ENCODE results near the gene LYPD5. TPM values are rescaled to one million over a fixed set of nuclear protein-coding genes. Genes with fewer than 3 reads are reported as not detected.

Gene LYPD5
- total and polyA plus RNA-seq, 7 donors = 0.22 to 0.79 (median 0.27) TPM

DNA sequence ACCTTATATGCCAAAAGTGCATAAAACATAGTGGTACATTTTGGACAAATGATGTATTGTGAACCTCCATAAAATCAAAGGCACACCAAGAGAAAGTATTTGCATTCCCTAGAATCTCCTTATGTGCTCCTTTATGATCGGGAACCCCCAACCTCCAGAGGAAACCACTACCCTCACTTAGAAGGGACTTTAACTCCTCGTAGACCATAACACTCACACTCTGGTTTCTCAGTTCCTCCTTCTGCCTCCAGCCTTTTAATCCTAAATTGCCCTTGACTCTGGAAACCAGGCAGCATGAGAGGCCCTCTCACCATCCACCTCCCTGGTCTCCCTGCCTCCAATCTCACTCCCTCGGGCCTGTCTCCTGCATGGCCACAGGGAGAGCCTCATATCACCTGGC lies 11.7 kb downstream of the LYPD5 start:
- H3K4me1 ChIP-seq = no peaks in the 10 kb centered on the region
- ATAC-seq = no peak
- 24 to 37% (median 34%) methylated on average over 3 of the region's 3 CpGs for WGBS, 3 donors

DNA sequence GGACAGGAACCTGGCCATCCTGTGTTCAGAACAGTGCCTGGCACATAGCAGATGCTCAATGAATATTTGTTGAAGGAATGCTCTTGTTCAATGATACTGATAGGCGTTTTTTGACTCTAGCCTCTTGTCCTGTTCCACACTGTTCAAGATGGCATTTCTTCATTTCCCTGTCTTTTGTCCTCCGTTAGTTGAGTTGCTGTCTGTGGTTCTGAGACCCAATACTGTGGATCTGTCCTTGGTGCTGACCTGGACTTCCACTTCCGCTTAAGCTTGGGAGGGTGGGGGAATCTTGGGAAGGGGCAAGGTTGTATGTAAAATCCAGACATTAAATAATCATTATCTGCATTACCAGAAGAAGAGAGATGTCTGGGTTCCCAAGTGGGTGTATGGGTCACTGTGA lies 13.2 kb downstream of the LYPD5 start:
- 5 to 7% (median 5%) methylated on average over 3 of the region's 3 CpGs for WGBS, 3 donors
- no peak for ATAC-seq
- Histone ChIP-seq H3K27ac (no peak overlapping the region), H3K9me3 (no peaks in the 10 kb centered on the region), H3K27me3 (ENCODE audit: insufficient read depth in 3 of 3, low read length in 2 of 3) (no peaks in the 10 kb centered on the region), H3K4me1 (no peaks in the 10 kb centered on the region), H3K36me3 (ENCODE audit: insufficient read depth in 1 of 2, low read depth in 1 of 2) (no peaks in the 10 kb centered on the region), H3K4me3 (no peak overlapping the region)
- intact Hi-C loops (cut with DNase I) = no loop called here
- TF ChIP-seq, protein P1, sequence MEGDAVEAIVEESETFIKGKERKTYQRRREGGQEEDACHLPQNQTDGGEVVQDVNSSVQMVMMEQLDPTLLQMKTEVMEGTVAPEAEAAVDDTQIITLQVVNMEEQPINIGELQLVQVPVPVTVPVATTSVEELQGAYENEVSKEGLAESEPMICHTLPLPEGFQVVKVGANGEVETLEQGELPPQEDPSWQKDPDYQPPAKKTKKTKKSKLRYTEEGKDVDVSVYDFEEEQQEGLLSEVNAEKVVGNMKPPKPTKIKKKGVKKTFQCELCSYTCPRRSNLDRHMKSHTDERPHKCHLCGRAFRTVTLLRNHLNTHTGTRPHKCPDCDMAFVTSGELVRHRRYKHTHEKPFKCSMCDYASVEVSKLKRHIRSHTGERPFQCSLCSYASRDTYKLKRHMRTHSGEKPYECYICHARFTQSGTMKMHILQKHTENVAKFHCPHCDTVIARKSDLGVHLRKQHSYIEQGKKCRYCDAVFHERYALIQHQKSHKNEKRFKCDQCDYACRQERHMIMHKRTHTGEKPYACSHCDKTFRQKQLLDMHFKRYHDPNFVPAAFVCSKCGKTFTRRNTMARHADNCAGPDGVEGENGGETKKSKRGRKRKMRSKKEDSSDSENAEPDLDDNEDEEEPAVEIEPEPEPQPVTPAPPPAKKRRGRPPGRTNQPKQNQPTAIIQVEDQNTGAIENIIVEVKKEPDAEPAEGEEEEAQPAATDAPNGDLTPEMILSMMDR (IDR thresholded peaks at IDR 0.05) = no peak
- no peak for DNase-seq

More for the DNA sequence above, 11.7 kb downstream of the LYPD5 start:
- TF ChIP-seq, protein P1 (IDR thresholded peaks at IDR 0.05) = no peak
- H3K27me3 ChIP-seq (ENCODE audit: insufficient read depth in 3 of 3, low read length in 2 of 3) = peaks cover 0 to 8% (median 0%) of the 10 kb centered on the region in 3 donors
- DNase-seq = no peak
- no peak overlapping the region for H3K4me3 ChIP-seq
- intact Hi-C loops (cut with DNase I) = no loop called here
- H3K27ac ChIP-seq = no peak overlapping the region
- H3K36me3 ChIP-seq (ENCODE audit: insufficient read depth in 1 of 2, low read depth in 1 of 2) = peaks cover 0 to 2% of the 10 kb centered on the region in 2 donors
- H3K9me3 ChIP-seq = no peaks in the 10 kb centered on the region

DNA sequence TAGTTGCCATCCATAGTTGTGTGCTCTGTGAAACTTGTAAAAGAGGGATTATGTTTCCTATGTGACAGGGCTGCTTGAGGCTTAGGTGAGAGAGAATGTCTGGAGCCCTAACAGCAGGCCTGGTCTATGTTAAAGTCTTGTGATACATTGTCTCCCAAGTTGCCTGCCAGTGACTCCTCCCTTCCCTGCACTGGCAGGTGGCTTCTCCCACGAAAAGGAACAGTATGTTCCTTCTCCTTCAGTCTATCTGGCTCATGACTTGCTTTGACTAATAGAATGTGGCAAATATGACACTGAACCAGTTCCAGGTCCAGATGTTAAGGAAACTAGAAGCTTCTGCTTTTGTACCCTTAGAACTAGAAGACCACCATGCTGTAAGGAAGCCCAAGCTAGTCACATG lies 15.6 kb downstream of the LYPD5 start:
- H3K4me3 ChIP-seq = no peak overlapping the region
- peaks cover 0 to 14% (median 0%) of the 10 kb centered on the region in 3 donors for H3K27me3 ChIP-seq (ENCODE audit: insufficient read depth in 3 of 3, low read length in 2 of 3)
- H3K9me3 ChIP-seq = no peaks in the 10 kb centered on the region
- 27 to 33% (median 32%) methylated on average over 1 of the region's 1 CpG for WGBS, 3 donors
- intact Hi-C loops (cut with DNase I) = no loop called here
- no peaks in the 10 kb centered on the region for H3K4me1 ChIP-seq
- ATAC-seq = no peak
- DNase-seq = no peak
- no peaks in the 10 kb centered on the region for H3K36me3 ChIP-seq (ENCODE audit: insufficient read depth in 1 of 2, low read depth in 1 of 2)
- no peak overlapping the region for H3K27ac ChIP-seq
- TF ChIP-seq, protein P1 (IDR thresholded peaks at IDR 0.05) = no peak

DNA sequence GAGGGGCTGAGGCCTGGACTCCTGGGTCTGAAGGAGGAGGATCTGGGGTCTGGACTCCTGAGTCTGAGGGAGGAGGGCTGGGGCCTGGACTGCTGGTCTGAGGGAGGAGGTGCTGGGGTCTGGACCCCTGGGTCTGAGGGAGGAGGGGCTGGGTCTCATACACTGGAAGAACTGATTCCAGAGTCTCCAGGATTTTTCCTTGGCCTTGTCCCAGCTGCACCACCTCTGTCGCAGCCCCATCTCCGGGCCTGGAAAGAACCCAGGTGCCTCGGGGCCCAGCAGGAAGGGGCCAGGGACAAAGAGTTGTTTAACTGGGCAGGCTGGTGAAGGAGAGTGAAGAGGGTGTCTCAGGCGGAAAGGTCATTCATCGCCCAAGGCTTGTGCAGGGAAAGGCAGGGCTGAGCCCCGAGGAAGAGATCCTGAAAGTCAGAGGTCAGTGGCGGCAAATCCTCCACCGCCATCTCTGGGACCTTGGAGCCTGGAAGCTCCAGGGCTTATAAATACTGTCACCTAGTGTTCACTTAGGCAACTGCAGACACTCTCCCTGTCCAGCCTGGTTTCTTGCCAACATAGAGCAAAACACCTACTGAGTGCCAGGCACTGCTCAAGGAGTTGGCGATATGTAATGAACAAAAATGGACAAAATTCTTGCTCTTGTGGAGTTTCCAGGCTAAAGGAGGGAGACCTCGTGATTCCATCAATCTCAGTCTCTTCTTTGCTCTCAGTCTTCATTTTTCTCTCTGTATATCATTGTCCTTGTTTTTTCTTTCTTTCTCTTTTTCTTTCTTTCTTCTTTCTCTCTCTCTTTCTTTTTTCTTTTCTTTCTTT lies 17.1 kb downstream of the LYPD5 start:
- Histone ChIP-seq H3K4me1 (no peaks in the 10 kb centered on the region), H3K9me3 (no peaks in the 10 kb centered on the region), H3K4me3 (no peak overlapping the region), H3K27me3 (ENCODE audit: insufficient read depth in 3 of 3, low read length in 2 of 3) (peaks cover 0 to 23% (median 0%) of the 10 kb centered on the region in 3 donors), H3K36me3 (ENCODE audit: insufficient read depth in 1 of 2, low read depth in 1 of 2) (no peaks in the 10 kb centered on the region), H3K27ac (no peak overlapping the region)
- ATAC-seq (peak; percentile 65 to 85 (median 74)), DNase-seq (peak in 1 of 2 donors; percentile 46)
- intact Hi-C loops (cut with DNase I) = loop anchor here (1.0 to 5.0 kb wide), 2 partner anchors 38 to 40 kb away; no protein-coding TSS in a partner anchor
- 10 to 14% (median 12%) methylated on average over 8 to 10 of the region's 10 CpGs for WGBS, 3 donors
- TF ChIP-seq, protein P1 (IDR thresholded peaks at IDR 0.05) = peak; percentile 92
